SK-N-SH (cell line): ENCODE results near the gene TNK2. TPM values are rescaled to one million over a fixed set of nuclear protein-coding genes. Genes with fewer than 3 reads are reported as not detected.
A peak's percentile ranks its signal among the peaks of the same experiment; 100 is the strongest.

Source experiments
- CTCF ChIA-PET: fragments of 300-600, 350-600 bp; formaldehyde crosslinking; extraction: SDS; loops from one replicate; lab custom pipeline; 2021; lab: Yijun Ruan, JAX
- POLR2A ChIA-PET: fragments of 350-600 bp; sonication (Branson Sonifier 250); formaldehyde crosslinking; extraction: SDS; loops from one replicate; lab custom pipeline; 2020; ENCODE audit warnings: antibody characterized with exemption, inconsistent platforms; lab: Yijun Ruan, JAX
- DNase-seq: peaks from one replicate; pipeline ENCODE4 v3.0.0; 2012
- H2AFZ ChIP-seq: fragments of 200-600 bp; sonication (generic); 2 replicates; pipeline ENCODE4 v1.8.1; 2016; ENCODE audit warnings: antibody characterized with exemption, mild to moderate bottlenecking, low read depth
- H3F3A ChIP-seq: fragments of 200-600 bp; sonication (generic); replicated peaks from 2 replicates; pipeline ENCODE3; 2016; ENCODE audit warnings: antibody characterized with exemption, mild to moderate bottlenecking; ENCODE audit not compliant: insufficient read depth
- H3K27ac ChIP-seq, 2 experiments: fragments of 200-500 bp in 1 of 2; fragments of 200-600 bp in 1 of 2; sonication (Bioruptor generic) in 1 of 2; sonication (generic), shearing (Covaris generic) in 1 of 2; 2 replicates each; pipeline versions ENCODE4 v1.5.1 to v1.6.1; 2014 to 2016; ENCODE audit warnings: low read depth in 2 of 2, inconsistent platforms in 1 of 2, low read length in 1 of 2, mild to moderate bottlenecking in 1 of 2, mixed read lengths in 1 of 2
- H3K27me3 ChIP-seq: fragments of 200-600 bp; sonication (generic), shearing (Covaris generic); 2 replicates; pipeline ENCODE4 v1.6.1; 2016; ENCODE audit warnings: mixed run types; ENCODE audit not compliant: insufficient read depth
- H3K36me3 ChIP-seq, 2 experiments: fragments of 200-500 bp in 1 of 2; fragments of 200-600 bp in 1 of 2; sonication (Bioruptor generic) in 1 of 2; sonication (generic) in 1 of 2; replicated peaks in 1 of 2; 2 replicates each; pipeline versions ENCODE3 to v1.5.1; 2014 to 2016; ENCODE audit warnings: low read length in 1 of 2, mild to moderate bottlenecking in 1 of 2; ENCODE audit not compliant: insufficient read depth in 2 of 2, control insufficient read depth in 1 of 2
- H3K4me1 ChIP-seq, 2 experiments: fragments of 200-500 bp in 1 of 2; fragments of 200-600 bp in 1 of 2; sonication (Bioruptor generic) in 1 of 2; sonication (generic), shearing (Covaris generic) in 1 of 2; 2 replicates each; pipeline versions ENCODE4 v1.5.1 to v1.6.1; 2014 to 2016; ENCODE audit warnings: low read depth in 1 of 2, low read length in 1 of 2, mixed run types in 1 of 2; ENCODE audit not compliant: insufficient read depth in 2 of 2, control insufficient read depth in 1 of 2
- H3K4me2 ChIP-seq: fragments of 200-600 bp; sonication (generic), shearing (Covaris generic); 2 replicates; pipeline ENCODE4 v1.6.1; 2017; ENCODE audit warnings: mixed run types
- H3K4me3 ChIP-seq, 2 experiments: fragments of 200-500 bp in 1 of 2; fragments of 200-600 bp in 1 of 2; sonication (Bioruptor generic) in 1 of 2; sonication (generic), shearing (Covaris generic) in 1 of 2; 2 replicates each; pipeline versions ENCODE4 v1.5.1 to v1.8.1; 2014 to 2016; ENCODE audit warnings: low read depth in 2 of 2, inconsistent platforms in 1 of 2, low read length in 1 of 2, mild to moderate bottlenecking in 1 of 2, mixed read lengths in 1 of 2, moderate library complexity in 1 of 2
- H3K79me2 ChIP-seq: fragments of 200-600 bp; sonication (generic); 2 replicates; pipeline ENCODE4 v1.8.1; 2017; ENCODE audit warnings: mild to moderate bottlenecking; ENCODE audit not compliant: insufficient read depth
- H3K9ac ChIP-seq: fragments of 200-600 bp; sonication (generic); 2 replicates; pipeline ENCODE4 v1.6.1; 2017; ENCODE audit warnings: mixed run types
- H3K9me2 ChIP-seq: fragments of 200-600 bp; sonication (generic); 2 replicates; pipeline ENCODE4 v1.6.1; 2017; ENCODE audit warnings: mixed run types
- H3K9me3 ChIP-seq: fragments of 200-600 bp; sonication (generic); 2 replicates; pipeline ENCODE4 v1.6.1; 2017; ENCODE audit warnings: mixed run types, mild to moderate bottlenecking, moderate library complexity
- H4K20me1 ChIP-seq: fragments of 200-600 bp; sonication (generic); 2 replicates; pipeline ENCODE4 v1.6.1; 2017; ENCODE audit warnings: mild to moderate bottlenecking, mixed run types; ENCODE audit not compliant: insufficient read depth
- ELF1 ChIP-seq: IDR thresholded peaks from 2 replicates; pipeline ENCODE4 v1.4.0; 2012
- EP300 ChIP-seq, 2 experiments: IDR thresholded peaks; 2 replicates each; pipeline versions ENCODE4 v1.4.0 to v1.6.1; 2012; ENCODE audit warnings: borderline replicate concordance in 1 of 2, low read depth in 1 of 2, low read length in 1 of 2
- EZH2phosphoT487 ChIP-seq: fragments of 200-600 bp; sonication (generic); IDR thresholded peaks from 2 replicates; pipeline ENCODE4 v1.6.1; 2017; ENCODE audit warnings: low read depth, mixed run types, mild to moderate bottlenecking, antibody characterized with exemption, moderate library complexity, borderline replicate concordance
- FOXJ3 ChIP-seq: sonication (generic); formaldehyde crosslinking; IDR thresholded peaks from 2 replicates; pipeline ENCODE4 v1.5.1; 2020; ENCODE audit warnings: mild to moderate bottlenecking, missing genetic modification reagents
- GABPA ChIP-seq: IDR thresholded peaks from 2 replicates; pipeline ENCODE4 v1.4.0; 2012; ENCODE audit warnings: low read depth, mild to moderate bottlenecking
- GATA2 ChIP-seq: sonication (generic); formaldehyde crosslinking; IDR thresholded peaks from 2 replicates; pipeline ENCODE4 v1.5.0; 2020; ENCODE audit warnings: mild to moderate bottlenecking, missing genetic modification reagents
- JUND ChIP-seq: IDR thresholded peaks from 2 replicates; pipeline ENCODE4 v1.4.0; 2012
- NRF1 ChIP-seq: IDR thresholded peaks from 2 replicates; pipeline ENCODE4 v1.6.1; 2012; ENCODE audit warnings: low read depth, mild to moderate bottlenecking, low read length
- RAD21 ChIP-seq: IDR thresholded peaks from 2 replicates; pipeline ENCODE4 v1.6.1; 2012; ENCODE audit warnings: mild to moderate bottlenecking, low read length
- RCOR1 ChIP-seq: fragments of 150-350 bp; IDR thresholded peaks from 2 replicates; pipeline ENCODE4 v1.6.1; 2017; ENCODE audit warnings: antibody characterized with exemption, low read length
- RFX5 ChIP-seq: IDR thresholded peaks from 2 replicates; pipeline ENCODE4 v1.6.1; 2012; ENCODE audit warnings: mild to moderate bottlenecking, improper control_type of control experiment, low read length
- RXRA ChIP-seq: IDR thresholded peaks from 2 replicates; pipeline ENCODE4 v1.4.0; 2012; ENCODE audit warnings: low read depth, mild to moderate bottlenecking, borderline replicate concordance
- SIN3A ChIP-seq: IDR thresholded peaks from 2 replicates; pipeline ENCODE4 v1.6.1; 2012; ENCODE audit warnings: low read depth, mild to moderate bottlenecking, low read length, moderate library complexity, borderline replicate concordance
- TCF12 ChIP-seq: IDR thresholded peaks from 2 replicates; pipeline ENCODE4 v1.4.0; 2012
- TEAD4 ChIP-seq: IDR thresholded peaks from 2 replicates; pipeline ENCODE4 v1.4.0; 2012; ENCODE audit warnings: mild to moderate bottlenecking, borderline replicate concordance; ENCODE audit not compliant: insufficient read depth
- YY1 ChIP-seq: IDR thresholded peaks from 2 replicates; pipeline ENCODE4 v1.4.0; 2012; ENCODE audit warnings: low read depth, mild to moderate bottlenecking
- WGBS: methylation state at CpG from one replicate; pipeline ENCODE4 v1.1.6; 2017; ENCODE audit warnings: low lambda C conversion rate; 5-methylcytosine and 5-hydroxymethylcytosine counted together
- polyA plus RNA-seq, 3 experiments: library from polyadenylated mRNA; depleted of rRNA; stranded (reverse); fragments of >200 nt; gene quantifications; 2 replicates each; pipeline ENCODE4 v1.2.3, GENCODE V29; 2012
- TF ChIP-seq, protein P1 (sequence below): IDR thresholded peaks from 2 replicates; pipeline ENCODE4 v1.4.0; 2012; ENCODE audit warnings: low read depth
- TF ChIP-seq, protein P2 (sequence below): fragments of 200-600 bp; sonication (generic); IDR thresholded peaks from 2 replicates; pipeline ENCODE4 v1.6.1; 2017; ENCODE audit warnings: antibody characterized with exemption, mild to moderate bottlenecking, moderate library complexity
- TF ChIP-seq, protein P3 (sequence below): fragments of 150-350 bp; IDR thresholded peaks from 2 replicates; pipeline ENCODE4 v1.6.1; 2017; ENCODE audit warnings: antibody characterized with exemption, low read length, low read depth, borderline replicate concordance
- TF ChIP-seq, protein P4 (sequence below): IDR thresholded peaks from 2 replicates; pipeline ENCODE4 v1.4.0; 2012; ENCODE audit warnings: low read depth, borderline replicate concordance
- TF ChIP-seq, protein P5 (sequence below): IDR thresholded peaks from 2 replicates; pipeline ENCODE4 v1.4.0; 2012; ENCODE audit warnings: low read depth, borderline replicate concordance

Gene TNK2
- polyA plus RNA-seq, 1 of the 3 experiments (the other 2 are of a cell fraction) = 17.3 TPM

DNA sequence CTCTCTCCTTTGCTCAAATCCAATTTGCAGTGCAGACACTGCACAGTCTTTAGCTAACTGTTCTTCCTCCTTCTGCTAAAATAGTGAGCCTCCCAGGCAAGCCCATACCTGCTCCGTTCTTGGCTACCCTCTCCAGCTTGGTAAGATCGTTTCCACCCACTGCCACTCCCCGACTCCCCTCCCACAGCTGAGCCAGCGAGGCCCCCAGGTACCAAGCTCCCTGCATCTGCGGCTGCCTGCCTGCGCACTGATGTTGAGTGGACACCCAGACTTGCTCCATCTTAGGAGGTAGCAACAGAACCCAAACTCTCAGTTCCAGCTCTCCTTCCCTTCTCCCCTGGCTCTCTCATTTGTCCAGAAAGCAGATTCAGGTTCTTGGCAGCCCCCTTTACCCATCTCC lies 7.9 kb upstream of the TNK2 start:
- no peak overlapping the region for H3K4me3 ChIP-seq
- no peaks in the 10 kb centered on the region for H3K79me2 ChIP-seq
- no peak overlapping the region for H3K9ac ChIP-seq
- no peaks in the 10 kb centered on the region for H3F3A ChIP-seq
- no peaks in the 10 kb centered on the region for H4K20me1 ChIP-seq
- no peaks in the 10 kb centered on the region for H3K27me3 ChIP-seq
- no peak overlapping the region for H3K4me2 ChIP-seq
- ChIA-PET POLR2A (no interaction called here), CTCF (interaction anchor here (1.1 to 8.1 kb wide), 8 partner anchors 9 to 66 kb away, joined by 4 to 141 read pairs (median 20); no protein-coding TSS in a partner anchor)
- WGBS = 53% methylated on average over 6 of the region's 6 CpGs
- no peaks in the 10 kb centered on the region for H3K36me3 ChIP-seq
- H3K9me2 ChIP-seq = no peaks in the 10 kb centered on the region
- peaks cover 5 to 7% of the 10 kb centered on the region in 2 experiments; a peak in 2 of 4 replicates for H3K4me1 ChIP-seq
- TF ChIP-seq, protein P1, sequence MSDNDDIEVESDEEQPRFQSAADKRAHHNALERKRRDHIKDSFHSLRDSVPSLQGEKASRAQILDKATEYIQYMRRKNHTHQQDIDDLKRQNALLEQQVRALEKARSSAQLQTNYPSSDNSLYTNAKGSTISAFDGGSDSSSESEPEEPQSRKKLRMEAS = no peak
- TF ChIP-seq JUND (no peak), NRF1 (no peak)
- no peak overlapping the region for H2AFZ ChIP-seq
- no peak overlapping the region for H3K27ac ChIP-seq
- H3K9me3 ChIP-seq = no peaks in the 10 kb centered on the region
- DNase-seq = no peak

DNA sequence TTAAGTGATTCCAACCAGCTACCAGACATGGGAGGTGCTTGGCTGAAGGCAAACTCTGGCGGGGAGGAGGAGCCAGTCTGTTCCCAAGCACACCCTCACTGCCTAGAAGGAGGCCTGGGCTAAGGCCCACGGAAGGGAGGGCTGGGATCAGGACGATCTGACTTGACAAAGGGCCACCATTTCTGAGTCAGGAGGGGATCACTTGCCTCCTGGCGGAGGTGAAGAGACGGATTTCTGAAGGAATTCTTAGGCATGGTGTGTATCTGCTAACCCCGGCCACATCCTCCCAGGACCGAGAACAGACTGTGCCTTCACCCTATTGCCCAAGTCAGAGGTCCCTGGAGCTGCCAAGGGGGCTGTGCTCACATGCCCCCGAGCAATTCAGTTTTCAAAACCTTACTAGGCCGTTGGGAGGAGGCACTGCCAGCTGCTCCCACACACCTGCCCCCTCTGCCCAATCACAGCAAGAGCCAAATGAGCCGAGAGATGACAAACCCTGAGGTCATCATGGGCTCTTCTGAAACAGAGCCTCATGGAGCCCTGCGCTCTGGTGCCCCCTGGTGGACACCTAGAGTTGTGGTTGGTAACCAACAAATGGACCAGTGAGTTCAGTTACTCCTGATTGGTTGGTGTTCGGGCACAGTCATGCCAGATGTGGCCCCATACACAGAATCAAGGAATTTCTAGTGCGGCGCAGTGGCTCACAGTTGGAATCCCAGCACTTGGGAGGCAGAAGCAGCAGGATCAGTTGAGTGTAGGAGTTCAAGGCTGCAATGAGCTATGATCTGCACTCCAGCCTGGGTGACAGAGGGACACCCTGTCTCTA lies 6.5 kb upstream of the TNK2 start:
- 29% methylated on average over 11 of the region's 14 CpGs for WGBS
- no peaks in the 10 kb centered on the region for H4K20me1 ChIP-seq
- POLR2A ChIA-PET = no interaction called here
- peak; percentile 86 for TF ChIP-seq RAD21
- no peak for TF ChIP-seq RXRA
- no peak for TF ChIP-seq EZH2phosphoT487
- no peak for TF ChIP-seq GABPA
- no peak for TF ChIP-seq NRF1
- TF ChIP-seq GATA2 (CRISPR knock-in tag) = no peak
- TF ChIP-seq, protein P2, sequence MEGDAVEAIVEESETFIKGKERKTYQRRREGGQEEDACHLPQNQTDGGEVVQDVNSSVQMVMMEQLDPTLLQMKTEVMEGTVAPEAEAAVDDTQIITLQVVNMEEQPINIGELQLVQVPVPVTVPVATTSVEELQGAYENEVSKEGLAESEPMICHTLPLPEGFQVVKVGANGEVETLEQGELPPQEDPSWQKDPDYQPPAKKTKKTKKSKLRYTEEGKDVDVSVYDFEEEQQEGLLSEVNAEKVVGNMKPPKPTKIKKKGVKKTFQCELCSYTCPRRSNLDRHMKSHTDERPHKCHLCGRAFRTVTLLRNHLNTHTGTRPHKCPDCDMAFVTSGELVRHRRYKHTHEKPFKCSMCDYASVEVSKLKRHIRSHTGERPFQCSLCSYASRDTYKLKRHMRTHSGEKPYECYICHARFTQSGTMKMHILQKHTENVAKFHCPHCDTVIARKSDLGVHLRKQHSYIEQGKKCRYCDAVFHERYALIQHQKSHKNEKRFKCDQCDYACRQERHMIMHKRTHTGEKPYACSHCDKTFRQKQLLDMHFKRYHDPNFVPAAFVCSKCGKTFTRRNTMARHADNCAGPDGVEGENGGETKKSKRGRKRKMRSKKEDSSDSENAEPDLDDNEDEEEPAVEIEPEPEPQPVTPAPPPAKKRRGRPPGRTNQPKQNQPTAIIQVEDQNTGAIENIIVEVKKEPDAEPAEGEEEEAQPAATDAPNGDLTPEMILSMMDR = peak; percentile 95
- no peak for TF ChIP-seq FOXJ3 (CRISPR knock-in tag)
- TF ChIP-seq TCF12 = peak; percentile 31; the same call in 1 of the 2 replicates
- TF ChIP-seq, protein P3, sequence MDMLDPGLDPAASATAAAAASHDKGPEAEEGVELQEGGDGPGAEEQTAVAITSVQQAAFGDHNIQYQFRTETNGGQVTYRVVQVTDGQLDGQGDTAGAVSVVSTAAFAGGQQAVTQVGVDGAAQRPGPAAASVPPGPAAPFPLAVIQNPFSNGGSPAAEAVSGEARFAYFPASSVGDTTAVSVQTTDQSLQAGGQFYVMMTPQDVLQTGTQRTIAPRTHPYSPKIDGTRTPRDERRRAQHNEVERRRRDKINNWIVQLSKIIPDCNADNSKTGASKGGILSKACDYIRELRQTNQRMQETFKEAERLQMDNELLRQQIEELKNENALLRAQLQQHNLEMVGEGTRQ = no peak
- no peak for TF ChIP-seq EP300 (IDR thresholded peaks at IDR 0.05; ENCODE audit: borderline replicate concordance in 1 of 2, low read depth in 1 of 2, low read length in 1 of 2)
- peak; percentile 84 for TF ChIP-seq RFX5
- peak; percentile 84 for TF ChIP-seq RCOR1
- no peak for TF ChIP-seq ELF1
- TF ChIP-seq, protein P4, sequence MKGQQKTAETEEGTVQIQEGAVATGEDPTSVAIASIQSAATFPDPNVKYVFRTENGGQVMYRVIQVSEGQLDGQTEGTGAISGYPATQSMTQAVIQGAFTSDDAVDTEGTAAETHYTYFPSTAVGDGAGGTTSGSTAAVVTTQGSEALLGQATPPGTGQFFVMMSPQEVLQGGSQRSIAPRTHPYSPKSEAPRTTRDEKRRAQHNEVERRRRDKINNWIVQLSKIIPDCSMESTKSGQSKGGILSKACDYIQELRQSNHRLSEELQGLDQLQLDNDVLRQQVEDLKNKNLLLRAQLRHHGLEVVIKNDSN = peak; percentile 13; the same call in 1 of the 2 replicates
- TF ChIP-seq JUND = no peak; the same call in 1 of the 2 replicates
- TF ChIP-seq SIN3A = 0 out of 2 replicates have a peak, but pooled peaks have one; percentile 26
- TF ChIP-seq, protein P5, sequence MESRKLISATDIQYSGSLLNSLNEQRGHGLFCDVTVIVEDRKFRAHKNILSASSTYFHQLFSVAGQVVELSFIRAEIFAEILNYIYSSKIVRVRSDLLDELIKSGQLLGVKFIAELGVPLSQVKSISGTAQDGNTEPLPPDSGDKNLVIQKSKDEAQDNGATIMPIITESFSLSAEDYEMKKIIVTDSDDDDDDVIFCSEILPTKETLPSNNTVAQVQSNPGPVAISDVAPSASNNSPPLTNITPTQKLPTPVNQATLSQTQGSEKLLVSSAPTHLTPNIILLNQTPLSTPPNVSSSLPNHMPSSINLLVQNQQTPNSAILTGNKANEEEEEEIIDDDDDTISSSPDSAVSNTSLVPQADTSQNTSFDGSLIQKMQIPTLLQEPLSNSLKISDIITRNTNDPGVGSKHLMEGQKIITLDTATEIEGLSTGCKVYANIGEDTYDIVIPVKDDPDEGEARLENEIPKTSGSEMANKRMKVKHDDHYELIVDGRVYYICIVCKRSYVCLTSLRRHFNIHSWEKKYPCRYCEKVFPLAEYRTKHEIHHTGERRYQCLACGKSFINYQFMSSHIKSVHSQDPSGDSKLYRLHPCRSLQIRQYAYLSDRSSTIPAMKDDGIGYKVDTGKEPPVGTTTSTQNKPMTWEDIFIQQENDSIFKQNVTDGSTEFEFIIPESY = no peak
- no peak for TF ChIP-seq TEAD4
- TF ChIP-seq YY1 = no peak

More for the DNA sequence above, 6.5 kb upstream of the TNK2 start:
- DNase-seq = peak; percentile 91
- H3K36me3 ChIP-seq = no peaks in the 10 kb centered on the region
- peaks cover 5 to 11% of the 10 kb centered on the region in 2 experiments; a peak in 2 of 4 replicates for H3K4me1 ChIP-seq
- H3K4me3 ChIP-seq = no peak overlapping the region; a peak in 1 of 4 replicates
- no peaks in the 10 kb centered on the region for H3K79me2 ChIP-seq
- 0 out of 2 replicates have a peak overlapping the region, but pooled peaks have one; percentile 33 for H3K4me2 ChIP-seq
- CTCF ChIA-PET = interaction anchor here (0.6 to 8.1 kb wide), 23 partner anchors 8 to 377 kb away, joined by 3 to 141 read pairs (median 5); no protein-coding TSS in a partner anchor
- H3K27me3 ChIP-seq = no peaks in the 10 kb centered on the region
- H3K27ac ChIP-seq = peak overlapping the region; percentile 33 to 43; a peak in 3 of 4 replicates
- peak overlapping the region; percentile 43 for H2AFZ ChIP-seq
- no peaks in the 10 kb centered on the region for H3K9me2 ChIP-seq
- H3F3A ChIP-seq = no peaks in the 10 kb centered on the region
- no peaks in the 10 kb centered on the region for H3K9me3 ChIP-seq
- H3K9ac ChIP-seq = no peak overlapping the region
